SK-N-SH treated with all-trans-retinoic acid at 6 μM for 48 hours (cell line): ENCODE measurements around the gene PIH1D1.

ENCODE experiments used
- ATAC-seq: fragments of 200-7000 bp; cut with Tn5 transposase; 3 replicates; pipeline ENCODE4 v1.9.1; 2020; ENCODE audit warnings: mild to moderate bottlenecking, moderate library complexity
- ARNTL ChIP-seq: fragments of 450-650 bp; formaldehyde crosslinking; IDR thresholded peaks from 2 replicates; pipeline ENCODE4 v1.5.0; 2020; ENCODE audit warnings: low read depth, mild to moderate bottlenecking, moderate library complexity, borderline replicate concordance
- BACH2 ChIP-seq: fragments of 250-450 bp; sonication (Bioruptor Pico); IDR thresholded peaks from 2 replicates; pipeline ENCODE4 v1.9.0; 2021; ENCODE audit warnings: mild to moderate bottlenecking, borderline replicate concordance
- CREB5 ChIP-seq: fragments of 250-450 bp; sonication (Bioruptor Pico); IDR thresholded peaks from 2 replicates; pipeline ENCODE4 v1.5.1; 2020; ENCODE audit warnings: low read depth, mild to moderate bottlenecking, moderate library complexity
- CSDC2 ChIP-seq: fragments of 250-450 bp; sonication (Bioruptor Pico); IDR thresholded peaks from 2 replicates; pipeline ENCODE4 v1.5.0; 2020; ENCODE audit warnings: mild to moderate bottlenecking, moderate library complexity
- CSRNP3 ChIP-seq: fragments of 250-450 bp; sonication (Bioruptor Pico); IDR thresholded peaks from 2 replicates; pipeline ENCODE4 v1.5.1; 2021; ENCODE audit warnings: mild to moderate bottlenecking, moderate library complexity
- ESRRG ChIP-seq: fragments of 250-450 bp; sonication (Bioruptor Pico); IDR thresholded peaks from 2 replicates; pipeline ENCODE4 v1.6.1; 2021; ENCODE audit warnings: mild to moderate bottlenecking
- GLIS3 ChIP-seq: fragments of 250-450 bp; sonication (Bioruptor Pico); IDR thresholded peaks from 2 replicates; pipeline ENCODE4 v1.5.0; 2020; ENCODE audit warnings: mild to moderate bottlenecking, moderate library complexity
- ISL1 ChIP-seq: fragments of 250-450 bp; sonication (Bioruptor Pico); IDR thresholded peaks from 2 replicates; pipeline ENCODE4 v2.1.2; 2022; ENCODE audit warnings: mild to moderate bottlenecking, moderate library complexity
- OSR1 ChIP-seq: fragments of 250-450 bp; sonication (Bioruptor Pico); IDR thresholded peaks from 2 replicates; pipeline ENCODE4 v1.8.0; 2022; ENCODE audit warnings: moderate library complexity, mild to moderate bottlenecking, inconsistent platforms
- PATZ1 ChIP-seq: fragments of 250-450 bp; sonication (Bioruptor Pico); IDR thresholded peaks from 2 replicates; pipeline ENCODE4 v1.8.0; 2020; ENCODE audit warnings: mild to moderate bottlenecking, moderate library complexity, borderline replicate concordance
- POU6F1 ChIP-seq: fragments of 250-450 bp; sonication (Bioruptor Pico); IDR thresholded peaks from 2 replicates; pipeline ENCODE4 v1.8.0; 2021; ENCODE audit warnings: low read depth, mild to moderate bottlenecking, moderate library complexity, borderline replicate concordance
- RARB ChIP-seq: fragments of 250-450 bp; sonication (Bioruptor Pico); IDR thresholded peaks from 2 replicates; pipeline ENCODE4 v1.8.0; 2021; ENCODE audit warnings: mild to moderate bottlenecking, moderate library complexity
- SNAI2 ChIP-seq: fragments of 250-450 bp; sonication (Bioruptor Pico); IDR thresholded peaks from 2 replicates; pipeline ENCODE4 v1.5.0; 2020; ENCODE audit warnings: mild to moderate bottlenecking, moderate library complexity
- TCF4 ChIP-seq: fragments of 250-450 bp; sonication (Bioruptor Pico); IDR thresholded peaks from 2 replicates; pipeline ENCODE4 v1.8.0; 2021; ENCODE audit warnings: mild to moderate bottlenecking, moderate library complexity, borderline replicate concordance
- TOX ChIP-seq: fragments of 250-450 bp; sonication (Bioruptor Pico); IDR thresholded peaks from 2 replicates; pipeline ENCODE4 v1.8.0; 2021; ENCODE audit warnings: mild to moderate bottlenecking, moderate library complexity, borderline replicate concordance
- TSHZ2 ChIP-seq: fragments of 250-450 bp; sonication (Bioruptor Pico); IDR thresholded peaks from 2 replicates; pipeline ENCODE4 v1.5.0; 2020; ENCODE audit warnings: mild to moderate bottlenecking, moderate library complexity
- ZC3H10 ChIP-seq: fragments of 250-450 bp; sonication (Bioruptor Pico); IDR thresholded peaks from 2 replicates; pipeline ENCODE4 v1.5.1; 2021; ENCODE audit warnings: mild to moderate bottlenecking, moderate library complexity
- ZFP3 ChIP-seq: fragments of 250-450 bp; sonication (Bioruptor Pico); IDR thresholded peaks from 2 replicates; pipeline ENCODE4 v1.5.0; 2020; ENCODE audit warnings: mild to moderate bottlenecking, moderate library complexity
- ZFP30 ChIP-seq: fragments of 450-650 bp; formaldehyde crosslinking; IDR thresholded peaks from 2 replicates; pipeline ENCODE4 v1.5.0; 2022; ENCODE audit warnings: mild to moderate bottlenecking, moderate library complexity
- ZNF565 ChIP-seq: fragments of 450-650 bp; formaldehyde crosslinking; conservative IDR thresholded peaks from 2 replicates; pipeline ENCODE4 v1.5.0; 2020; ENCODE audit warnings: low read depth, mild to moderate bottlenecking, moderate library complexity
- ZNF70 ChIP-seq: fragments of 450-650 bp; formaldehyde crosslinking; IDR thresholded peaks from 2 replicates; pipeline ENCODE4 v1.5.0; 2020; ENCODE audit warnings: mild to moderate bottlenecking, moderate library complexity
- ZNF8 ChIP-seq: fragments of 450-650 bp; formaldehyde crosslinking; IDR thresholded peaks from 2 replicates; pipeline ENCODE4 v1.5.0; 2020; ENCODE audit warnings: mild to moderate bottlenecking, moderate library complexity

PIH1D1 gene

GRCh38 chr19:49415102-49415809 is 36.4 kb downstream of the PIH1D1 start:
- ATAC-seq, result no peak
- no peak for TF ChIP-seq RARB (CRISPR knock-in tag)
- TF ChIP-seq OSR1 (CRISPR knock-in tag), result no peak
- no peak for TF ChIP-seq POU6F1 (CRISPR knock-in tag)
- TF ChIP-seq TCF4 (CRISPR knock-in tag), result no peak
- no peak for TF ChIP-seq SNAI2
- TF ChIP-seq GLIS3, result no peak
- no peak for TF ChIP-seq ZNF70 (CRISPR knock-in tag)

- no peak for ATAC-seq
- TF ChIP-seq ZC3H10 (no peak), ZNF565 (no peak)
Measured at GRCh38 chr19:49414256-49414655, 37.4 kb downstream of the PIH1D1 start.

- TF ChIP-seq CREB5 (no peak), ESRRG (CRISPR knock-in tag) (no peak), CSDC2 (CRISPR knock-in tag) (no peak), ARNTL (CRISPR knock-in tag) (no peak), ZNF8 (CRISPR knock-in tag) (no peak), ZFP30 (no peak), GLIS3 (no peak), ZNF70 (CRISPR knock-in tag) (no peak), ZNF565 (no peak), ZFP3 (CRISPR knock-in tag) (no peak), TOX (CRISPR knock-in tag) (no peak), BACH2 (CRISPR knock-in tag) (no peak)
- no peak for ATAC-seq
Measured at GRCh38 chr19:49413348-49413747, 38.3 kb downstream of the PIH1D1 start.

- ATAC-seq, result no peak
- TF ChIP-seq OSR1 (CRISPR knock-in tag) (no peak), ISL1 (CRISPR knock-in tag) (no peak), ZFP3 (CRISPR knock-in tag) (no peak), ZFP30 (no peak), RARB (CRISPR knock-in tag) (no peak), ESRRG (CRISPR knock-in tag) (no peak), POU6F1 (CRISPR knock-in tag) (no peak), CSDC2 (CRISPR knock-in tag) (no peak), PATZ1 (no peak), TOX (CRISPR knock-in tag) (no peak), ARNTL (CRISPR knock-in tag) (no peak), ZC3H10 (no peak), ZNF565 (no peak), TSHZ2 (no peak), ZNF70 (CRISPR knock-in tag) (no peak), SNAI2 (no peak), CREB5 (no peak), CSRNP3 (CRISPR knock-in tag) (no peak), BACH2 (CRISPR knock-in tag) (no peak)
Measured at GRCh38 chr19:49411681-49412326, 39.8 kb downstream of the PIH1D1 start.
